ENCODE results near the gene DCHS2.

DNA sequence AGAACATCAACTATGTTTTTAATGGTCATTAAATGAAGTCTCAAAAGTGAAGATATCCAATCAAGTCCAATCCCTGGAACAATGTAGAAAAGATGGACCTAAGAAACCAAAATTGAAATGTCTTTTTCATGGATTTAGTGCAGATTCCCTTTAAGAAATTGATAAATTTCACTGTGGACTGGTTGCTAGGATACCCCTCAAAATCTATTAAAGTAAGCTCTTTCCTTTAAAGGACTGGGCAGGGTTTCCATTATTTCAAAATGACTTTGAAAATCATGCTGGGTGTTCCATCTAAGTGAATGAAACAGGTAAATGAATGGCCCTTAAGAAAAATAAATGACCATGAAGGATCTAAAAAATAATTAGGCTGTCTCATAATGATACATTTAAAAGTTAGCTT, 30.0 kb upstream of the DCHS2 start:
- TF ChIP-seq POLR2AphosphoS5 (IDR thresholded peaks at IDR 0.05; ENCODE audit: low read depth, low read length), result no peak
- TF ChIP-seq, protein P1, sequence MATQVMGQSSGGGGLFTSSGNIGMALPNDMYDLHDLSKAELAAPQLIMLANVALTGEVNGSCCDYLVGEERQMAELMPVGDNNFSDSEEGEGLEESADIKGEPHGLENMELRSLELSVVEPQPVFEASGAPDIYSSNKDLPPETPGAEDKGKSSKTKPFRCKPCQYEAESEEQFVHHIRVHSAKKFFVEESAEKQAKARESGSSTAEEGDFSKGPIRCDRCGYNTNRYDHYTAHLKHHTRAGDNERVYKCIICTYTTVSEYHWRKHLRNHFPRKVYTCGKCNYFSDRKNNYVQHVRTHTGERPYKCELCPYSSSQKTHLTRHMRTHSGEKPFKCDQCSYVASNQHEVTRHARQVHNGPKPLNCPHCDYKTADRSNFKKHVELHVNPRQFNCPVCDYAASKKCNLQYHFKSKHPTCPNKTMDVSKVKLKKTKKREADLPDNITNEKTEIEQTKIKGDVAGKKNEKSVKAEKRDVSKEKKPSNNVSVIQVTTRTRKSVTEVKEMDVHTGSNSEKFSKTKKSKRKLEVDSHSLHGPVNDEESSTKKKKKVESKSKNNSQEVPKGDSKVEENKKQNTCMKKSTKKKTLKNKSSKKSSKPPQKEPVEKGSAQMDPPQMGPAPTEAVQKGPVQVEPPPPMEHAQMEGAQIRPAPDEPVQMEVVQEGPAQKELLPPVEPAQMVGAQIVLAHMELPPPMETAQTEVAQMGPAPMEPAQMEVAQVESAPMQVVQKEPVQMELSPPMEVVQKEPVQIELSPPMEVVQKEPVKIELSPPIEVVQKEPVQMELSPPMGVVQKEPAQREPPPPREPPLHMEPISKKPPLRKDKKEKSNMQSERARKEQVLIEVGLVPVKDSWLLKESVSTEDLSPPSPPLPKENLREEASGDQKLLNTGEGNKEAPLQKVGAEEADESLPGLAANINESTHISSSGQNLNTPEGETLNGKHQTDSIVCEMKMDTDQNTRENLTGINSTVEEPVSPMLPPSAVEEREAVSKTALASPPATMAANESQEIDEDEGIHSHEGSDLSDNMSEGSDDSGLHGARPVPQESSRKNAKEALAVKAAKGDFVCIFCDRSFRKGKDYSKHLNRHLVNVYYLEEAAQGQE (IDR thresholded peaks at IDR 0.05; ENCODE audit: insufficient read depth in 1 of 2, low read depth in 2 of 2, low read length in 2 of 2), result no peak
- no peak for TF ChIP-seq SIN3A (IDR thresholded peaks at IDR 0.05; ENCODE audit: borderline replicate concordance, insufficient read depth, low read length)
- TF ChIP-seq FOXP2 (optimal IDR thresholded peaks at IDR 0.05; ENCODE audit: borderline replicate concordance, extremely low read depth, extremely low read length, insufficient read depth), result no peak
